ENCODE results near the gene DMD.
"Not testable (repeated sequence)": the region's sequence is repeated elsewhere in the genome, so short reads cannot be mapped to it uniquely, and the experiment has no call there.

Gene DMD

DNA sequence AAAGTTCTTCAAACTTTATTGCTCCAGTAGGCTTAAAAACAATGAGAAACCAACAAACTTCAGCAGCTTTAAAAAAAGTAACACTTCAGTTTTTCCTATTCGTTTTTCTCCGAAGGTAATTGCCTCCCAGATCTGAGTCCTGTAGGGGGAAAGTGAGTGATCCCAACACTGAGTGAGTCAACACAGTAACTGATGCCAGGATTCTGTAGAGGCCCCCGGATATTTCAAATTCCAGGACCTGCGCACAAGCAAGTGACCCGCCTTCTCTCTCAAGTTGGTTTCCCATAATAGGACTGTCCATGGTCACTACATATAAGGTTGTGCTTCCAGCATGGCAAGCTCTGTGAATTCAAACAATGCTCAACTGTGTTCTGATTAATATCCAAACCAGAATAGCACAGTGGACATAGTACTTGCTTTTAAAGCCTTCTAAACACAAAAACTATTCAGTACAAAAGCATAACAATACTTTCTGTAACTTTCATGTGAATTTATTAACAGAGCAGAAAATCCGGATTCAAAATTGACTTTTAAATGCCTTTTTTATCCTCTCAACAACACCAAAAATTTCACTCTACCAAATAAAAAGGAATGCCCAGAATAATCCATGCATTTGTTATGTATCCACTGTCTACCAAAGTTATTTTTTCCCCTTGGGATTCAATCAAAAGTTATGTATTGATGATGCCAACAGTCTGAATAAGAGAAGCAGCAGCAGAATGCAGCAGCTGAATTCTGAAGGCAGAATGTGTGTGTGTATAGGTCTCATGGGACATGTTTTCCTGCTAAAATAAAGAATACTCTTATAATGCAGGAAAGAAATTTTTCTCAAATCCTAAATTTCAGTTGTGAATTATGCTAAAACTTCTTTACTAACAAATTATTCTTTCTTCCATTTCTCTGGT, at the start of gene DMD:
Gene DMD, minus strand, starts transcription at position 194 of the 905 bp plus-strand sequence. CDS start 237 bp downstream, outside the sequence.
- no peak for DNase-seq

DNA sequence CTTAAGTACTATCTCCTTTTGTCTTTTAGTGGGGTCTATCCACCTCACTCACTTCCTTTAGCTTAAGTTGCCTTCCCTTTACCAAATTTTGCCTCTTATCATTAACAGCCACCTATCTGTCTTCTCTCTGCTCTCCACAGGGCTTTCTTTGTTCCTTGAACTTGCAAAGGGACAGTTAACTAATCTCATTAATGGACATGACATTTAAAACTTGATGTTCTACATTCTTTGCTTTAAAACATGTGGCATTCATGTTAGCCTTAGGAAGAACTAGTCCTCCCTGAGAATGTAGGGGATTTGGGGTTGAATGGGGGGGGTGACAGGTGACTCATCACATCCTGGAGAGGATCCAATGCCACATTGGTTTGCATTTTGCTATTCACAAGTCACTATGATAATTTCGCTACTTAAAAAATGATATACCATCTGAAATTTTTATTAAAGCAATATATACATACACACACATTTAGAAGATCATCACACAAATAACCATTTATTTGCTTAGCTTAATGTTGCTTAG, 41.0 kb upstream of the DMD start:
- DNase-seq: no peak

DNA sequence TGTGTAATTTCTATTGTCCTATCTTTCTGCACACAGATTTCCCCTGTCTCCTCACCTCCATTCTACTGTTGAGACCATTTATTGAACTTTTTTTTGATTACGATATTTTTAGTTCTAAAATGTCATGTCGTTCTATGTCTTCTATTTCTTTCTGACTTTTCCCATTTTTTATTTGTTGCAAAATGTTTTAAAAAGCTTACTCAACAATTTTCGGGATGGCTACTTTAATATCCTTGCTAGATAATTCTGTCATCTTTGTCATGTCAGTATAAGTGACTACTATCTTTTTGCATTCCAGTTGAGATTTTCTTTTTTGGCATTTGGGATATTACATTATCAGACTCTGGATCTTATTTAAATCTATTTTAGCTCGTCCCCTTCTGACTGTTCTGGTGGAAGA, 7.5 kb upstream of the DMD start:
- no peak for DNase-seq

DNA sequence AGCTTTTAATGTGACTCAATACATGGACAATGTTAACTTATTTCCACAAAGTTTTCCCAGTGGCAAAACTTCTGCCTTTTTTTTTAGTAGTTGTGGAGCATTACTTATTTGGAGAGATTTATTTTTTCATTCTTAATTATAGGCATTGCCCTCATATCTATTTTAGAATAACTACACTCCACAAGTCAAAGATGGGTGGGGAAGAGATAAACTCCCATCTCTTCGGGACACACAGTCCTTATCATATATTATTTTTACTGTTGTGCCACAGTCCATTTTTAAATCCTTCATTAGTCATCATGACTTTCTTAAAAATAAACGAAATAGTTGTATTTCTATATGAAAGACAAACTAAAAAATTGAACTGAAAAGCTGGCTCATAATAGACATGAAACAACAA, 1.2 kb downstream of the DMD start:
- DNase-seq: no peak

DNA sequence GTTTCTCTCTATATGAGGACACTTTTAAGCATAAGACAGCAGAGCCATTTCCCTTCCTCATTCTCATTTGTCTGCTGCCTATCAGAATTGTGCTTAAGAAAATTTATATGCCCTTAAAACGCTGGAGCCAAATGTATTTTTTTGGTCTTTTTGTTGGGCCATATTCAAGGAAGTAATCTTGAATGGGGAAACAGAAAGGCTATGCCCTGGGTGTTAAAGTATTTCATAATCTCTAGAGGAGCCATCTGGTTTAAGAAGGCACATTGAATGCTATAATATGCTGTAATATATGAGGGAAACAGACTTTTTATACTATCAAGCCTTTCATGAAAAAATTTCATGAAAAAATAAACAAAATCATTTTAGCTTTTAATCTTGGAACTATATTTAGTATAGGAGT, 4.3 kb downstream of the DMD start:
- no peak for DNase-seq

DNA sequence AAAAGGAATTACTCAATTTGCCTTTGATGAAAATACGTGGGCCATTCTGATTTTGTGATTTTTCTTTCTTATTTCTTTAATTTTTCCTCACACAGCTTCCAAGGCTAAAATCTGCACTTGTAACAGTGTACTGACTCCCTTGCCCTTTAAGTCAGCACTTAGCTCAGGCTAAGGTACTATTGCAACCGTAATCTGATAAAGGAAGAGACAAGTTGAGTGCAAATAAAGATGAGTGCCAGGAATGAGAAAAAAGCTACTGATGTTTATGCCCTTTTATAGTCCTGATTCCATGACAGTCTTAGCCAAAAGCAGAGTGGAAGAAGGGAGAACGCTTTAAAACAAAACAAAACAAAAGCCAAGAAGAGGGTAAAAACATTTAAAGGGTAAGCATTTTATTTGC, 6.0 kb downstream of the DMD start:
- no peak for DNase-seq

DNA sequence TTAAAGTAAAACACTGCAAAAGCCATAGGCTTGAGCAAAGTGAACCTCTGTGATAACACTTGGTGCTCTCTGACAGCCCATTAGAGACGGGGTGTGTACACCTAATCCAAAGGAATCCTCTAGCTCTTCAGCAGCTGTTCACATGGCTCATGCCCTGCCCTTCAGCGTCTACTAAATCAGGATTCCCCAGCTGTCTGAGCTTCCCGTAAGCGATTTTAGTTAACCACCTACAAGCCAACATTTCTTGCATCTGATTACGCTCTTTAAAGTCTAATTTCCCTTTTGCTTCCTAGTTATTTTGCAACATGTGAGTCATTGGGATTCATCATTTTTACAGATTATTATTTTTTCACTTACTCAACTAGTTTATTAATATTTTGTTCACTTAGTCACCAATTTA, 6.5 kb downstream of the DMD start:
- DNase-seq: no peak

DNA sequence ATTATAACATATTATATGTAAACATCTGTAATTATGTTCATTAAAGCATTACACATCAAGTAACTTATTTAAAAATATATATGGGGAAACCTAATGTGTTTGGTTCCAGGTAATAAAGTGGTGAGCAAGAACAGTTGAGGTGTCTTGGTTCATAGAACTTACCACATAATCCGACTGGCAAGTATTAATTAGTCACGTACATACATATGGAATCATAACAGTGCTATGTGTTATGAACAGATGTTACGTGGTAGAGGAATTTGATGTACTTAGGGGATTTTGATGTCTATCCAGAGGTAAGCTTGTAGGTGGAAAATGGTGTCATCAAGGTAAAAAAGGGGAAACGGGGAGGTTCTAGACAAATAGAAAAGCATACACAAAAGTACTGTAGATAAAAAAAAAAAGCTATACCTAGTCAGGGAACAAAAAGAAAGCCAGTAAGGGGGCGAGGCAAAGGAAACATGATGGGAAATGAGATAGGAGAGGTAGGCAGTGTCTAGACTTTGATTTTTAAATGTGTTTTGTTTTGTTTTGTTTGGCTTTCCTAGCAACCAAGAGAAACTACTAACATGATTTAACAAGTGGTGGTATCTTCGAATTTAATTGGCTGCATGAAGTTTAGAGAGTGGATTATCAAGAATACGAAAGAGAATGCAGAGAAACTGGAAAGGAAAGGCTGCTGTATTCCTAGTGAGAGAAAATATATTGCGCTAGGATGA, 12.6 kb downstream of the DMD start:
- DNase-seq: no peak

DNA sequence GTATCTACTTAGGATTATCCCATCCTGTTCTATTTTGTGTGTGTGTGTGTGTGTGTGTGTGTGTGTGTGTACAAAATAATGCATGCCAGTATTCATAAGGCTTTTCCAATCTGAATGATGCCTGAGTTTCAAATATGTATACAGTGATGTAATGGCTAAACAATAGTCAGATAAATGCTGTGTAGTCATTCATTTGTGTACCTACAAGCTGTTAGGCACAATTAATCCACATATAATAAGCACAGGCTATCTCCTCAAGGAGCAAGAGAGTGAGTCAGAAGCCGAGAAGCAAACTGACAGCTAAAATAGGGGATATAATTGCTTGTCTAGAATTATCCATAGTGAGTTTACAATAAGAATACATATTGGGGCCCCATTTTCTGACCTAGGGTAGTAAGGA, 15.7 kb downstream of the DMD start:
- DNase-seq: no peak

DNA sequence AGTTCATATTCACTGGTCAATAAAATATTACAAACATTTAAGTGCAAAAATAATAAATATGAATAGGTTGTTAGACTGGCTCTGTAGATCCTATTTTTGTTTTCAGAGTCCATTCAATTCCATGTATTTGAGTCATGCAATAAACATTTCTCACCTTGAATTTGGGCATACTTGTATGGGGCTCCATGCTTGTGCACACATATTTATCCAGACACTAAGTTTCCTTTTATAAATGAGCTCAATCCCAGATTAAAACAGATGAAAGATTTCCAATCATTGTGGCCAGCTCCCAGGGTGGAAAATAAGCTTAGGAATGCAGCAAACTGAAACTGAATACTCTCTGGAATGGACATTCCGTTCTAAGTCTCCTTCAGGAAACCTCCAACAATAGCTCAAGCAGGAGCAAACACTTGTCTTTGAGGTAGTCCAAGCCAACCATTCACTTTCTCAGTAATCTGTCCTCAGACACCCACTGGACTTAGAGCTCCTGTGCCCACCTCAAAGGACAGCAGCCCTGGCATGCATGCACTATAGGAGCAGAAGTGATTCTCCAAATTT, 16.4 kb downstream of the DMD start:
- DNase-seq: no peak

DNA sequence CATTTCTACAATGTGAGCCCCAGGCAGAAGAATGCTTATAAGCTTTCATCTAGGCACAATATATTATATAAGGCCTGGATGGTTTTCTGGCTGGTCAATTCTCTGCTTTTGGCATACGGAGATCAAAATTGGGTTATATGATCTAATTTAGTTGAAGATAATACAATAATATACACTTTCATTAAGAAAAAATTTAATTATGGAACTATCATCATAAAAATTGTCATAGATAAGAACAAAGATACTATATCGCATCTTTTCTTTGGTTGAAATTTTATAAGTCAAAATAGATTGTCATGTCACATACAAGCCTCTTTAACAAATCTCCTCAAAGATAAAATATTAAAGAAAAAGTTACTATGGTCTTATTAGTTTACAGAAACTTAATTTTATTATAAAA, 17.1 kb downstream of the DMD start:
- DNase-seq: no peak

DNA sequence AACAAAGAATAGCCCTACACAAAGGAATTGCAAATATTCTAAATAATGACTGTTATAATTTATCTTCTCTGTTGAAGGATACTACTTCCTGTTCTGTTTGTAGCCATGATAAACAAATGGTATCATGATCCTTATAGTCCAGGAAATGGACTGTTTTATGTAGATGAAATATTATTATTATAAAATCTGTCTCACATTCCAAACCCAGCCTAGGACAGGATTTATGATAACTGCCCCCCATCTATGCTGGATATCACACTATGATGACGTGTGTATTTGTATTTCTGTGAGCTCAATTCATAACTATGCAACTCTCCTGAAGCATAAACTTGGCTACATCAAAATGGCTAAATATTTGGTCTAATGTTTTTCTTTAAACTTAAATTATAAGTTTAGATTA, 21.3 kb downstream of the DMD start:
- no peak for DNase-seq

DNA sequence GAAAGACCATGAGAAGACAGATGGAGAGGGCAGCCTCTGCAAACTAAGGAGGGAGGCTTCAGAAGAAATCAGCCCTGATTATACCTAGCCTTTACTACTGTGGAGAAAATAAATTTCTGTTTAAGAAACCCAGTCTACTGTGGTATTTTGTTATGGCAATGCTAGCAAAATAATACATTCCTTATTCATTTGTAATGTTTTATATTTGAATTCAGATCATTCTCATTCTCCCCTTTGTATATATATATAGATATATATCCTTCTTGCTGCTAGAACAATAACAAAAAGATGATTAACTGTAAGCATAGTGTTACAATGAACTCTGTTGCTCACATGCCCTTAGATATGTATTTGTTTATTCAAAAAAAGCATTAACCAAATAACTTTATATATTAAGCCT, 22.5 kb downstream of the DMD start:
- no peak for DNase-seq

DNA sequence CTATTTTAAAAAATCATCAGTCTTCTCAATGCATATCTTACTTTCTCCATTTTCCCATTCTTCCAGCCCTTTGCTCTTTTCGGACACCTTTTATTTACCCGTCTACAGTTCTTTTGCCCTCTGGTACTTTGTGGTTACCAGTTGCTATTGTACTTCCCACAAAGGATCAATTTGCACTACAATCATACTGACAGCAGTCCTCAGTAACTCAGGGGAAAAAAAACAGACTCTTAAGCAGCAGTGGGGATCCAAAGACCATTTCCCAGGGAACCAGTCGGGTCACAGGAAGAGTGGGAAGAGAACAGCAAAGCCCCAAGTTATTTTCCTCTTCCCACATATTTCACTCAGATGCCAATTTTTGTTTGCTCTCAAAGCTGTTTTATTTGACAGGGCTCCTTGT, 23.1 kb downstream of the DMD start:
- no peak for DNase-seq

DNA sequence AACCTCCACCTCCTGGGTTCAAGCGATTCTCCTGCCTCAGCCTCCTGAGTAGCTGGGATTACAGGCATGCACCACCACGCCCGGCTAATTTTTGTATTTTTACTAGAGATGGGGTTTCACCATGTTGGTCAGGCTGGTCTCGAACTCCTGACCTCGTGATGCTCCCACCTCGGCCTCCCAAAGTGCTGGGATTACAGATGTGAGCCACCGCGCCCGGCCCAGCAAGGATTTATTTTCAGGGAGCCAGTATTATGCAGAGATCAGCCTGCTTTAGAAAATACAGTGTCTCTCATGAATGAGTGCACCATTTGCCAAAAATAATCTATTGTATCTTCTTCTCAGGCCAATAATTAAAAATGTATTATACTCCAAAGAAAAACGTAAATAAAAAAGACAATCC, 26.5 kb downstream of the DMD start:
- DNase-seq: not testable (repeated sequence)

DNA sequence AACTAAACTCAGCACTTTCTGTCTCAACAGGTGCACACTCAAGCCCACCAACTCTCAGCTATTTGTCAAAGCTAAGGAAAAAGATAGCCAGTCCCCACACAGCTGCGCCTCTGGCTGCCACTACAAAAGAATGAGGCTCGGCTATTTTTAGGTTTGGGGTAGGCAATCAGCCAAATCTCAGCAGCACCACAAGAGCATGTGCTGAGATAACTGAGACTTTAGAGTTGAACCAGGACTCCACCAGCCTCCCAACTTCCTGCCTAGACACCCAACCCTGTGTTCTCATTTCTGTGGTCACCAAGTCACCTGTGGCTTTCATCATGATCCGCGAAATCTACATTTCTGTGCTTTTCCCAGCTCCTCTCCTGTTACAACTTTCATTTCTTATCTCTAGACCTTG, 28.0 kb downstream of the DMD start:
- DNase-seq: no peak

DNA sequence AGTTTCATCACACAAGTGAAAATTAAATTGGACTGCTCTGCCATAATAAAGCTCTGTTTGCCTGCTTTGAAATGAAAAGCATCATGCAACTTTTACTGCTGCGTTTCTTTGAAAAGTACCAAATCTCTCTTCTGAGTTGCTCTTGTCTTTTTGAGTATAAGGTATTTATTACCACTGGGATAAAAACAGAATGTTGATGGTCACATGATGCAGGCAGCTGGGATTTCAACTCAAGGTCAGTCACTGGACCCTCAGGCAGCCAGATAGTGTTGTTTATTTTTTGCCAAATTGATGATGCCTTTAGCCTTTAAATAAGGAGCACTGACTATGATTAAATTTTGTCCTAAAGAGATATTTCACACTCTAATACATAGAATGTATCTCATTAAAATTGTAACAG, 32.7 kb downstream of the DMD start:
- no peak for DNase-seq

DNA sequence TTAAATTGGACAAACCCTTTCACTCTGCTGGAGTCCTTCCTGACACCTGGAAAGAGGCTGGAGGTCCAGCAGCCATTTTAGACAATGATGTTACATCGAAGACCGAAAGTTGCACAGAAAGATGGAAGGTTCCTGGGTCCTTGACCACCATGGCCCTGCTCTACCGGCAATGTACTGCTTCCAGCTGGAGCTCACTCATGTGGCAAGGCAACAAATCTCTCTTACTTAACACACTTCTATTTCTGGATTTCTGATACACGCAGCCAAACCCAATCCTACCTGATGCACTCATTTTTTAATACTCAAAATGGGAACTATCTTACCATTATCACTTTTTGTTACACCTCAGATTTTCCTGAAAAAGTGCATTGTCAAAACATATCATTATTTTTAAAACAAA, 33.1 kb downstream of the DMD start:
- no peak for DNase-seq

DNA sequence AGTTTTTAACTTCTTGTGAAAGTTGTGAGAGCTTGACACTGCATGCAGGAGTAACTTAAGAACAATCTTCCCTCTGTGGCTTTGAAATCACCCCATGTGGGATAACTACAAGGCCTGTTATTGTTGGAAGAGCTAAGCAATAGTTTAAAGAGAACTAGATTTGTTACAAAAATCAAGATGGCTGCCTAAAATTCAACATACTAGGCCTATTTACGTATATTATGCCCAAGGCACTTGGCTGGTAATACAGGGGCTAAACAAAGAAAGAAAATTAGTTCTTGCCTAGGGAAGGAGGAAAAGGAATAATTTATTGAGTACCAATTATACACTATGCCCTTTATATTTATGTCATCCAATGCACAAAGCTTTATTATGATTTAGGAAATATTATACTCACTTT, 36.1 kb downstream of the DMD start:
- DNase-seq: no peak

DNA sequence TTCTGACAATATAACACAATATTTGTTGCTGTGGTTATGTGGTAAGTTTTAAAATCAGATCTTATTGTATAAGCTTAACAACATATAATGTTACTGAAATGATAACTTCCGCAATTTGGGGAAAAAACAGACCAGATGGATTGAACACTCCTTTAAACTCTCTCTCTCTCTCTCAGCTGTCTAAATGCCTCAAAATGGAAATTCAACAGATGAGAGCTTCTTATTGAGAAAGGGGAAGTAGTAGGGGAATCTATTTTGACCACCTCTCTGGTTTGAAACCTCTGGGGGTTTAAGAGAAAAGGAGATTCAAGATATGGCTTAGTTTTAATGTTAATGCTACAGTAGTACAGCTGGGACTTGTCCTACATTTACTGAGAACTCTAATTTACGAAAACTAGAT, 40.3 kb downstream of the DMD start:
- no peak for DNase-seq

DNA sequence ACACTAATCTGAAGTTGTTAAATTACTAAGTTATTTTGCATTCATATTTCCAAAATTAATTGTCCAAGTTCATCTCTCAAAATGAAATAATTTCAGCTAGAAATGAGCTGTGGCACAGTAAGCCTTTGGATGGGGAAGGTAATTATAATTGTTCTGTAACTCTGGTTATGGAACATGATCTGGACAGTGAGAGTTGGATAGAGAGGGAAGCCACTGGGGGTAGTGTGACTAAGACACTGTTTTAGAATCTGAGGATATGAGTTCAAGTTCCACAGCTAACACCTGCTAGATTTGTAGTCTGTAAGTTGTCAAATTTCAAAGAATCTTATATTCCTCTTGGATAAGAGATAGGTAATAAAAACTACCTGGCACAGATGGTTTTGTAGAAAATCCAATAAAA, 49.5 kb downstream of the DMD start:
- DNase-seq: no peak

DNA sequence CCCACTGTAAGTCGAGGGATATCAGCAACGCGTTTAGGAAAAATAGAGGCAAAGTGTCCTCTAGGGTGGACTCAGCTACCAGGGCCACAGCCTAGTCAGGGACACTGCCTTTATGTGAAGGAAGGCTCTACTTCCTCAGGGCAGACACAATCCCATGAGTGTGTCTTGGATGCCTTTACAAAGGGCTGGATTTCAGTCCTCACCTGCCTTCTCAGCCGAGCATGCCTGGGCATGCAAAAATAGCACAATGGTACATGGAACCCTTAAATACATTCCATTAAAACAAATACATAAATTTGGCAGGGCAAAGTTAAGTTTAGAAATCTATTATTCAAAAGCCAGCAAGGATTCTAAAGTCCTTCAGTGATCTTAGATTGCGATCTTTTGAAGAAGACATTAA, 51.1 kb downstream of the DMD start:
- no peak for DNase-seq

DNA sequence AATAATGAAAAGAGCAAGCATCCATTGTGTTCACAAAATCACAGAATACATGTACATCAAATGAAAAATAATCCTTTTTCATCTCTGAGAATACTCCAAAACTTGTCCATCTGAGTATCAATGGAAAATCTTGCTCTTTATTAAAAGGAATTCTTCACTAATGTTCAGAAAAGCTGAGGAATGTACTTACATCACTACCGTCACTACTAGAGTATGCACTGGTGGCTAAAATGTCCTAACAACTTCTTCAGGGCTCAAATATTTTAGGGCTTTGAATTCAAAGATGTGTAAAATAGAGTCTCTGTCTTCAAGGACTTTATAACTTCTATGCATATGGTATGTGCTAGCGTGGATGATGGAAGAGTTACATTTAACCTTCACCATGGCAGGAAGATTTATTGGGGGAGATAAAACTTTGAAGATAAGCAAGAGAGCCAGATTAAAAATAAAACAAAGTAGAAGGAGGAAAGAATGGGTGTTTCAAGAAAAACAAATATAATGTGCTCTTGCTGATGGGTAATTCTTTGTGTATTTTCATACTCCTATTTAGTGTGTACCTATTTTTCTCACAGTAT, 55.1 kb downstream of the DMD start:
- no peak for DNase-seq

DNA sequence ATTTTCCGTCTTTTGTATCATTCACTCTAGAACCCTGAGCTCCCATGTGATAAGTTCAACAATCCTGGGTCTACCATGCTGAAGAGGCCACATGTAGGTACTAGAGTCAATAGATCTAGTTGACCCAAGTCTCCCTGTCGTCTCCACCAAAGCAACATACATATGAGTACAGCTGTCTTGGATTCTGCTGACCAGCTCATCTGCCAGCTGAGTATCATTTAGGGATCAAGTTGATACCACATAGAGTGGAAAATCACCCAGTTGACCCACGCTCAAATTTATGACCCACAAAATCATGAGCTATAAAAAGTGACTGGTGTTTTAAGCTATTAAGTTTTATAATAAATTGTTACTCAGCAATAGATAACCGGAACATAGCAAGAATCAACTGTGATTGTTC, 61.8 kb downstream of the DMD start:
- DNase-seq: no peak
